ENCODE measurements around the gene DOCK6.

DOCK6 gene

DNA sequence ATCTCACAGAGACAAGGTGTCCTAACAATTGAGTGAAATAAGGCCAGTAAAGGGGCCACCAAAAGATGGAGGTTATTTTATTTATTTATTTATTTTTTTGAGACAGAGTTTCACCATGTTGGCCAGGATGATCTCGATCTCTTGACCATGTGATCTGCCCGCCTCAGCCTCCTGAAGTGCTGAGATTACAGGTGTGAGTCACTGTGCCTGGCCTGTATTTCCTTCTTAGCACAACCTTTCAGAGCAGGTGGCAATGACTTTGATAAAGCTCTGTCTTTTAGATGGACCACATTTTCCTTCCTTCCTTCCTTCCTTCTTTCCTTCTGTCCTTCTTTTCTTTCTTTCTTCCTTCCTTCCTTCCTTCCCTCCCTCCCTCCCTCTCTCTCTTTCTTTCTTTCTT is 11.0 kb upstream of the DOCK6 start:
- DNase-seq: no peak

DNA sequence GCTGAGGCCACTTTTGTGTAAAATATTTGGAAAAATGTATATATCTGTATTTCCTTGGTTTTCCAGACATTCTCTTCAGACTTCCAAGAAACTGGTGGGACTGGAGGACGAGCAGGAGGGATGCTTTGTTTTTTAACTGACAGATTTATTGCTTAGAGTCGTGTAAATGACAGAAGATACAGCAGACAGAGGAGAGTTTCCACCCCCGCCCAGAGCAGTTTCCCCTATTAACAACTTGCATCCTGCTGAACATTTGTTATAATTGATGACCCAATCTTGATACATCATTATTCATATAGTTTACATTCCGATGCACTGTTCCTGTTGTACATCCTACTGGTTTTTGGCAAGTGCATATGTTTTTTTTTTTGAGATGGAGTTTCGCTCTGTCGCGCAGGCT is 7.1 kb upstream of the DOCK6 start:
- no peak for DNase-seq

DNA sequence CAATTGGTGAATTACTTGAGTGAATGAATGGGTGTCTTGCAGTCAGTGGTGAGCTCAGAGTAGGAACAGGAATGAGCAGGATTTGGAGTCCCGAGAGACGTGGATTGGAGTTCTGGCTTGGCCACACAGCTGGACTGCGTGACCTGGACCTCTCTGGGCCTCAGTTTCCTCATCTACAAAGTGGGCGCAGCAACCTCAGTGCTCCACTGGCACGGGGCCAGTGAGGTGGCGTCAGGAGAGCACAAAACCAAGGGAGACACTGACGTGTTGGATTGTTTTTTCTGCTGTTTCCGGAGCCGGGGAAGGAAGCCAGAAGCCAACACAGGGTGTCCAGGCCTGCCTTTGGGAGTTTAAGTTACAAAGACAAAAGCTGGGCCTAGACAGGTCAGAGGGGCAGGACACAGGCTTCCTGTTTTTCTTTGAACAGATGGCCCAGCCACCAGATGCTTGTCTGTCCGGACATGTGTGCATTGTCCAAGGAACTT is 6.5 kb upstream of the DOCK6 start:
- peak; percentile 26 for DNase-seq

DNA sequence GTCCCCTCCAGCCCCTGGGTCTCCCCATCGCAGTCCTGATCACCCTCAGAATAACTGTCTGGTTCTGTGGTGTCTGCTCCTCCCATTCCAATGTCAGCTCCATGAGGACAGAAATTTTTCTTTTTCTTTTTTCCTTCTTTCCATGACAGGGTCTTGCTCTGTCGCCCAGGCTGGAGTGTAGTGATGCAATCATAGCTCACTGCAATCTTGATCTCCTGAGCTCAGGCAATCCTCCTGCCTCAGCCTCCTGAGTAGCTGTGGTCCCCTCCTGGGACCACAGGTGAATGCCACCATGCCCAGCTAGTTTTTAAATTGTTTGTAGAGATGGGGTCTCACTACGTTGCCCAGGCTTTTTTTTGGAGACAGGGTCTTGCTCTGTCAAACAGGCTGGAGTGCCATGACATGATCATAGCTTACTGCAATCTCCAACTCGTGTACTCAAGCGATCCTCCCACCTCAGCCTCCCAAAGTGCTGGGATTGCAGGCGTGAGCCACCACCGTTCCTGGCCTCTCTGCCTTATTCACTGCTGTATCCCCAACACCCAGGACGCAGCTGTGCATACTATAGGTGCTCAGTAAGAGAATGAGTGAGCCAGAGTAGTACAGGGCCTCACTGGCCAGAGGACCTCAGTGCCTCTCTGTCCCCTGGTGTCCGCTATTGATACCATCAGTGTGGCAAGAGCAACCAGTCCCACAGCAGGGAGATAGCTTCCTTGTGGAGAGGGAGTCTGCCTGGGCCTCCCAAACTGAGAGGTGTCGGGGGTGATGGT is 5.2 kb upstream of the DOCK6 start:
- no peak for DNase-seq

GRCh38 chr19:11265785-11266236 is 3.5 kb upstream of the DOCK6 start:
- DNase-seq: no peak

DNA sequence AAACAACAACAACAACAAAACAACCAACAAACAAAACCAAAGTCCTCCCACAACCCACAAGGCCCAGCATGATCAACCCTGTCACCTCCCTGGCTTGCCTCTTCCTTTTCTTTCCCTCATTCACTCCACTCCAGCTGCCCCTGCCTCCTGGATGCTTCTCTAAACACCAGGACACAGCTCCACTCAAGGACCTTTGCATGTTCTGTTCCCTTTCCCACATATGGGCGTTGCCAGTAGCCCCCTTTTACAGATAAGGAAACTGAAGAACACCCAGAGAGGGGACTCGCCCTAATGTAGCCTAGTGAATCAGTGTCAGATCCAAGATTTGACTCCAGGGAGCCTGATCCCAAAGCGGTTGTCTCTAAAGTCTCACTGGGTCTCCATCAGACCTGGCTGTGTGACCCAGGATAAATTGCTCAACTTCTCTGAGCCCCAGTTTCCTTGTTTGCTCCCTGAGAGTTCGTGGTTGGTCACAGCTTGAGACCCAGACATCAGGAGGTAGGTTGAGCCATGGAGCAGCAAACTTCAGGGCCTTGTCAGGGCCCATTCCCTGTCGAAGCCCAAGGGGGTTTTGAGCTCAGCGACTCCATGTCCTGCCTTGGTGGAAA is 3.0 kb upstream of the DOCK6 start:
- DNase-seq: no peak

DNA sequence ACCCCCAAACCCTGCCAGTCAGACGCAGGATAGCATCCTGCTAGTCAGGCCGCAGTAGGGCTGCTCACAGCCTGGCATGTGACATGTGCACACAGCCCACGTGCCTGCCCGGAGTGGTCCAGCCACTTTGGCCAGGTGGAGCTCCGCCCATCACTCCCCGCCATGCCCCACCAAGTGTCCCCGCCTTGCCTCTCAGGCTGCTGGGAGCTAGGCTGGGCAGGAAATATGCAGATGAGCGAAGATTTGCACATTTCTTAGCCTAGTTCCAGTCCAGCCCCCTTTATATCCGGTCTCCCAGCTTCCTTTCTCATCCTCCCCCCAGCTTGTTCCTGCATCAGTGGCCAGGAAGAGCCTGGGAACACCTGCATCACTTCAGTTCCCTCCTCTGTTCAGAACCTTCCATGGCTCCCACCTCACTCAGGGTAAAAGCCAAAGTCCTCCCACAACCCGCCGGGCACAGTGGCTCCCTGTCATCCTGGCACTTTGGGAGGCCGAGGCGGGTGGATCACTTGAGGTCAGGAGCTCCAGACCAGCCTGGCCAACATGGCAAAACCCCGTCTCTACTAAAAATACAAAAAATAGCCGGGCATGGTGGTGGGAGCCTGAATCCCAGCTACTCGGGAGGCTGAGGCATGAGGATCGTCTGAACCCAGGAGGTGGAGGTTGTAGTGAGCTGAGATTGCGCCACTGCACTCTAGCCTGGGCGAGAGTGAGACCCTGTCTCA is 2.3 kb upstream of the DOCK6 start:
- DNase-seq: no peak

GRCh38 chr19:11263726-11264125 is 1.4 kb upstream of the DOCK6 start:
- no peak for DNase-seq

DNA sequence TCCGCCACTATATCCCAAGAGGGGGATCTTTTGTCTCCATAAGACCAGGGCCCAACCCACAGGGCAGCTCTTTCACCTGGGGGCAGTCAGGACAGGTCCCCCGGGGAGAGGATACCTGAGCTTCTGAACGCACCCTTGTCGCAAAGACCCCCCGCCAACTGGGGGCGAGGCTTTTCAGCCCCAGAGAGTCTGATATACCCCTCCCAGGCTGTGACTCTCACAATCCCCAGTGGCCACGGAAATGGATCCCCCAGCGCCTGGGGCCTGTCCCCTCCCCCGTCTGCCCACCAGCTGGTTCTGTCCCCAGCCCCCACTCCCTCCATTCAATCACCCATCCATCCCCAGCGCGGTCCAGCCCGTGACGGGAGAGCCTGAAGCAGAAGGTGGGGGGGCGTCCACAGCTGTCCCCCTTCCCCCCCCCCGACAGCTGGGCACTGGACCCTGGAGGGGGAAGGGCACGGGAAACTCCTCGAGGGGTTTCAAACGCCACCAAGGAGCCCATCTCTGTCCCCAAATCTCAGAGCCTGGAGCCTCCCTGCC is 823 bp downstream of the DOCK6 start:
- DNase-seq: no peak

DNA sequence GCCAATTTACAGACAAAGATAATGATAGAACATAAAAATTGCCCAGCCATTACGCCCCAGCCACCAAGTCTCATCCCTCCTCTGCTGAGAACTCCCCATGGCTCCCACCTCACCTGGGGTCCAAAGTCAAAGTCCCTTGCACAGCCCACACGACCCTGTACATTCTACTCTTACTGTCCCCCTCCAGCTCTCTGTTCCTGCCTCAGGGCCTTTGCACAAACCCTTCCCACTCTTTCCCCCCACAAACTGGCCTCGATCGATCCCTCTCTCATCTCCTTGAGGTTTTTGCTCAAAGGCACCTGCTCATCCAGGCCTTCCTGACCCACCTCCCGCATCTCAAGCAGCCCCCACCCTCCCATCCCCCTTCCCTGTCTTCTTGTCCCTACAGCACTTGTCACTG is 1.3 kb downstream of the DOCK6 start:
- DNase-seq: no peak

DNA sequence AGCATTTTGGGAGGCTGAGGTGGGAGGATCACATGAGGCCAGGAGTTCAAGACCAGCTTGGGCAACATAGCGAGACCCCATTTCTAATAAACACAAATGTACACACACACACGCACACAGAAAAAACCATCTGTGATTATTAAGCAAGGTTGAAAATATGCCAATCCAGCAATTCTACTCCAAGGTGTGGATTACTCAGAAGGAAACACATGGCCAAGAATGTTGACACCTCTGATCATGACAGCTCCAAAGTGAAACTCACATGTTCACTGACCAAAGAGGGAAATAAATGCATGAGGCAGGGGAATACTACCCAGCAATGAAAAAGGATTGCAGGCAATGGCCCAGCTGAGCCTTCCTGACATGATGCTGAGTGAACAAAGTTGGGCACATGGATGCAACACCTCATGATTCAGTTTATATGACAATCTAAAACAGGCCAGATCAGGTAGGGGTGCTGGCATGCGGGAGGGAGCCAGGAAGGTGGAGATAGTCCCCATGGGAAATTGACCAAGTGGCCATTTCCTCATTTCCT is 4.4 kb downstream of the DOCK6 start:
- DNase-seq: no peak

GRCh38 chr19:11256189-11256588 is 6.1 kb downstream of the DOCK6 start:
- no peak for DNase-seq

DNA sequence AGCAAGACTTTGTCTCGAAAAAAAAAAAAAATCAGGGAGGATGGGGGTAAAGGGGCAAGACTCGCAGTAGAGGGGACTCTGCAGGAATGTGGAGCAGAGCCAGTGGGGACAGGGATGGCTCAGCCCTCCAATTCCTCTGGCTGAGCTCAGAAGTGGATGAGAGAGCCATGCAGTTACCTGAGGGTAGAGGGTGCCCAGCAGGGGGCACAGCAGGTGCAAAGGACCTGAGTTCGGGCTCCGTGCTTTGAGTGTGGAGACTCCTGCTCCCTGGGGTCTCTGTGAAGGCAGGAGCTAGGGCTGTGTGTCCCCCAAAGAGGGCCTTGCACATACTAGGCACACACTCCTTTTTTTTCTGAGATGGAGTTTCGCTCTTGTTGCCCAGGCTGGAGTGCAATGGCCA is 7.7 kb downstream of the DOCK6 start:
- no peak for DNase-seq

DNA sequence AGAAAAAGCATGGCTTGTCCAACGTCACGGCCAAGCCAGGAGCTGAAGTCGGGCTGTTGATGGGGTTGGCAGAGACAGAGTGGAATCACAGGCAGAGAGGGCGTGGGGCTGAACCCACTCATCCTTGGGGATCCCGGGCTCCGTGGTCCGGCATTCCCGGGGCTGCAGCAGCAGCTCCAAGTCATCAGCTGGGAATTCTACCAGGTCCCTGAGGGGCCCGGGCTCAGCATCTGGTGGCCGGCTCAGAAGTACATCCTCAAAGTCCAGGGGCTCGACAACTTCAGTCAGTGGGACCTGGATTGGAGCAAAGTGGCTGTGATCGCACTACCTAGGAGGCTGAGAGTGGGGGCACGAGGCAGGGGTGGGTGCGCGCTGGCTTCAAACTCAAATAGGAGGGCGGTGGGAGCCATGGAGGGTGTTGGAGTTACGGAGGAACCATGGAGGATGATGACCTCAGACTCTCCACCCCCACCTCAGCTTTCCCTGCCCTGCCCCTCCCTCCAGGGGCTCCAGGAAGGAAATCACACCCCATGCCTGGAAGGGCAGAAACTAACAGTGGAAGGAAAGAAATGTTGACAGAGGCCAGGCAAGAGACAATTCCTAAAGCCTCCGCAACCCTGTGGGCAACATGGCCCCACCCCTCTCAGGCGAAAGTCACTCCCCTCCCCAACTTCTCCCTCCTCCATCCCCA is 9.5 kb downstream of the DOCK6 start:
- DNase-seq: no peak

- DNase-seq: no peak
Observed at GRCh38 chr19:11251650-11252314, 10.5 kb downstream of the DOCK6 start.

DNA sequence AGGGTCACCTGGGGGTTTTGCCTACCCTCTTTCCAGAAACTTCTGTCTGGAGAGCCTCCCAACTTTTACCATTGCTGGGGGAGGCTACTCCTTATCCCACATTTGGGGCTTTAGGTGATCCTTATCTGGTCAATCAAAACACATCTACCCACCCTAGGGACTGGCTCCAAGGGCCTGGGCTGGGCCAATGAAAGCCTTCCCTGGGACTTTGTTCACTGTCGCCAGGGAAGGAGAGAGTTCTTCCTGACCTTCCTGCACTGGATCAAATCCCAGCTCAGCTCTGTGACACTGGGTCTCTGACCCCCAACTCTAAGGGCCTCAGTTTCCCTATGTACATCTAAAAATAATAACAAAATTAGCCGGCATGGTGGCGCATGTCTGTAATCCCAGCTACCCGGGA is 11.1 kb downstream of the DOCK6 start:
- no peak for DNase-seq

DNA sequence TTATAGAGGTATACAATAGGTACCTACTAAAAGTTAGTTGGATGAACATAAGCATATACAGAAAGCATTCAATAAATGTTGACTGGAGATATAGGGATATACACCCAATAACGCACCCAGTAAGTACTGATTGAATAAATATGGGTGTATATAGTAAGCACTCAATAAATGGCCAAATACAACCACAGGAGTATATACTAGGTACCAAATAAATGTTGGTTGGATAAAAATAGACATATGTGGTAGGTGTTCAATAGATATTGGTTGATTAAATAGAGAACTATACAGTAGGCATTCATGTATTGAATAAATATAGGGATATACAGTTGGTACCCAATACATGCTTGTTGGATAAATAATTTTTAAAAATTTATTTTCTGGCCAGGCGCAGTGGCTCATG is 13.5 kb downstream of the DOCK6 start:
- no peak for DNase-seq

DNA sequence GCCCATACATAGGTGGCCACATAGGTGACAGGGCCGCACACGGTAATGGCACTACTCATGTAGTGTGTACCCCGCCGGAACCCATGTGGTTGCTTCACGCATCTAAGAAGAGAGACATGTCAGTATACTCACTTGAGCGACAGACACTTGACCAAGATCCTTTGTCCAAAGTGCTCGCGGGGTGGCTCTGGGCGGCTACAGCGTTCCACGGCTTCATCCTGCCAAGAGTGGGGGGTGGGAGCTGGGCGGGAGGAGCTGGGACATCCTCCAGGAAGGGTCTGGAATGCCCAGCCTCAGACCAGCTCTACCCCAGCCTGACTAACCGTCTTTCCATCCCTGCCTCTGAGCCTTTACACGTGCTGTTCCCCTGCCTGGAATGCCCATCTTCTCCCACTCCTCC is 14.4 kb downstream of the DOCK6 start:
- DNase-seq: no peak

DNA sequence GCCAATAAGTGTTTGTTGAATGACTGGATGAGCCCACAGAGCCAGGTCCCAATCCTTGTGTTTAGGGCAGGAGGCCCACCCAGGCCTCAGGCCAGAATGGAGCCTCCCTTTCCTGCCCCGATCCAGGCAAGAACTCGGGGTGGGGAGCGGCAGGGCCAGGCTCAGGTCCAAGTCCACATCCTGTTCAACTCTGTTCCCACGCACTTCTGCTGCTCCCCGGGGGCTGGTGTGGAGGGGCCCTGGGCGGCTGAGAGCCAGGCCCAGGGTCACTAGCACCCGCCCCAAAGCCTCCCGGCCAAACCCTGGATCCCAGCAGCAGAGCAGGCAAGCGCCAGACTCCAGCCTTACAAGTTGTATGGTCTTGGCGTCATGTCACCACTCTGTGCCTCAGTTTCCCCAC is 14.9 kb downstream of the DOCK6 start:
- DNase-seq: no peak

DNA sequence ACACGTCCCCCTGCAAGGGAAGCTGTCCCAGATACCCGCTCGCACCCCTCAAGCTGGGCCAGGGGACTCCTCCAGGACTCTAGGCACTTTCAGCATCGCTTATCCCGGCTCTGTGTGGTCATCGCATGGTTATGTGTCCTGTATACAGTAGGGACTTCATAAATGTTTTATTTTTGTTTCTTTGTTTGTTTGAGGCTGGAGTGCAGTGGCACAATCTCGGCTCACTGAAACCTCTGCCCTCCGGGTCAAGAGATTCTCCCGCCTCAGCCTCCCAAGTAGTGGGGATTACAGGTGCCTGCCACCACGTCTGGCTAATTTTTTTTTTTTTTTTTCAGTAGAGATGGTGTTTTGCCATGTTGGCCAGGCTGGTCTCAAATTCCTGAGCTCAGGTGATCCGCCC is 15.4 kb downstream of the DOCK6 start:
- DNase-seq: no peak

DNA sequence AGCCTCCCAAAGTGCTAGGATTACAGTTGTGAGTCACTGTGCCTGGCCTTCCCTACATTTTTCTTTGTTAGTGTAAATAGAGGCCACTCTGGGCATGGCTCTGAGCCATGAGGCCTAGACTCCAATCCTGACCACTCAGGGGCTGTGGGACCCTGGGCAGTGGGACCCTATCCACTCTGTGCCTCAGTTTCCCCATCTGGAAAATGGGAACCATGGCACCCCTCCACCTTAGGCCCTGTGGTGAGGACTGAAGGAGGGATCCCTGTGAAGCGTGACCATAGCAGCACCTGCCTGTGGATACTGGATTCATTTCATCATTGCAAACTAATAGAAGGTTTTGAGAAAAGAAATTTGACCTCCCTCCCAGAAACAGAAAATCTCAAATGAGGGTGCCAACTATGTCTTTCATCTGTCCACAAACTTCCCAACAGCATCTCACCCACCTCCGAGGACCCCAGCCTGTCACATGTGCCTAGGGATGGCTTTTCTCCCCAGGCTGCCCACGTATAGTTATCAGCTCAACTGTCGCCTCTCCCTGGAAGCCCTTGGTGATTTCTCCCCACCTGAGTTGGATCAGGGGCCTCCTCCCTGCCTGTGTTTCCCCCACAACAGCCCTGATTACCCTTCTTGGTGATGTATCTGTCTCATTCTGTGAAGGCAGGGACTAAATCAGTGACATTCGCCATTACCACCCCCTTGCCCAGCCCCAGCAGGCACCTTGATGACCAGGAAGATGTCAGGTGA is 17.3 kb downstream of the DOCK6 start:
- DNase-seq: no peak

- no peak for DNase-seq
Observed at GRCh38 chr19:11243798-11244169, 18.5 kb downstream of the DOCK6 start.

Measured in fibroblast of skin of right quadriceps (primary cell).